HG03354 (cell line): Measurements from ENCODE around the gene BHLHE23.

ENCODE experiments used
- ATAC-seq: cut with Tn5 transposase; IDR thresholded peaks from one replicate; pipeline ENCODE4 v1.9.1; 2021; ENCODE audit warnings: mild to moderate bottlenecking; ENCODE audit not compliant: unreplicated experiment, poor library complexity, severe bottlenecking

The BHLHE23 gene

GRCh38 chr20:62978561-62978943, 28.2 kb downstream of the BHLHE23 start:
- no peak for ATAC-seq

- ATAC-seq, result peak; percentile 61
These were observed 28.9 kb downstream of the BHLHE23 start for GRCh38 chr20:62977613-62978560.

GRCh38 chr20:62976886-62977285, 29.9 kb downstream of the BHLHE23 start:
- ATAC-seq, result no peak

GRCh38 chr20:62975812-62976508, 30.8 kb downstream of the BHLHE23 start:
- ATAC-seq, result no peak

GRCh38 chr20:62975251-62975760, 31.5 kb downstream of the BHLHE23 start:
- ATAC-seq, result no peak

- no peak for ATAC-seq
These were observed 33.7 kb downstream of the BHLHE23 start for GRCh38 chr20:62972845-62973745.

GRCh38 chr20:62971950-62972844, 34.6 kb downstream of the BHLHE23 start:
- peak; percentile 76 for ATAC-seq

- ATAC-seq, result no peak
These were observed 35.4 kb downstream of the BHLHE23 start for GRCh38 chr20:62971211-62971949.

GRCh38 chr20:62970307-62971210, 36.2 kb downstream of the BHLHE23 start:
- ATAC-seq, result no peak

- ATAC-seq, result no peak
These were observed 36.8 kb downstream of the BHLHE23 start for GRCh38 chr20:62969939-62970306.

GRCh38 chr20:62969179-62969760, 37.5 kb downstream of the BHLHE23 start:
- no peak for ATAC-seq

GRCh38 chr20:62968378-62969178, 38.2 kb downstream of the BHLHE23 start:
- ATAC-seq, result no peak

GRCh38 chr20:62967628-62968351, 39.0 kb downstream of the BHLHE23 start:
- ATAC-seq, result no peak

GRCh38 chr20:62967149-62967501, 39.6 kb downstream of the BHLHE23 start:
- no peak for ATAC-seq
